Endothelial cell of umbilical vein (primary cell): ENCODE data around the gene ST8SIA1. TPM values are rescaled to one million over a fixed set of nuclear protein-coding genes. Genes with fewer than 3 reads are reported as not detected.

Experiments
- BruUV-seq: library from RNA; stranded (reverse); fragments of 400-500 nt; replicated peaks from 2 replicates; lab custom pipeline; 2021; lab: Mats Ljungman, UMichigan
- CTCF ChIA-PET: fragments of 300-600, 350-600 bp; sonication (Branson Sonifier 250); formaldehyde crosslinking; loops from one replicate; lab custom pipeline; 2021; ENCODE audit warnings: antibody characterized with exemption, inconsistent platforms; lab: Charles Lee
- POLR2A ChIA-PET: fragments of 300-600, 350-600 bp; sonication (Branson Sonifier 250); formaldehyde crosslinking; loops from one replicate; lab custom pipeline; 2021; ENCODE audit warnings: antibody characterized with exemption, inconsistent platforms; lab: Charles Lee
- DNase-seq: peaks from one replicate; pipeline ENCODE4 v3.0.0-alpha.2; 2011; ENCODE audit warnings: low read depth, low spot score
- FAIRE-seq: peaks from 2 replicates; lab custom pipeline; 2011; peaks lifted over from hg19 to GRCh38; lab: Jason Lieb, UNC
- H2AFZ ChIP-seq: 2 replicates; pipeline ENCODE4 v1.6.0; 2012; ENCODE audit warnings: low read depth, low read length, control low read depth, inconsistent platforms
- H3K27ac ChIP-seq: 2 replicates; pipeline ENCODE4 v1.5.1; 2011; ENCODE audit warnings: low read depth, mild to moderate bottlenecking, control low read depth, low read length, moderate library complexity; ENCODE audit not compliant: insufficient read depth
- H3K27me3 ChIP-seq, 2 experiments: 2 replicates each; pipeline versions ENCODE4 v1.6.0 to v1.6.1; 2011; ENCODE audit warnings: low read length in 2 of 2, mixed read lengths in 1 of 2; ENCODE audit not compliant: control insufficient read depth in 2 of 2, insufficient read depth in 2 of 2
- H3K36me3 ChIP-seq, 2 experiments: 2 replicates in 1 of 2; 3 replicates in 1 of 2; pipeline ENCODE4 v1.5.1; 2011; ENCODE audit warnings: low read length in 2 of 2, mild to moderate bottlenecking in 1 of 2, moderate library complexity in 1 of 2; ENCODE audit not compliant: control insufficient read depth in 2 of 2, insufficient read depth in 2 of 2; ENCODE audit errors: extremely low read depth in 1 of 2
- H3K4me1 ChIP-seq: 3 replicates; pipeline ENCODE4 v1.5.1; 2011; ENCODE audit warnings: mild to moderate bottlenecking, low read length; ENCODE audit not compliant: control insufficient read depth, insufficient read depth; ENCODE audit errors: extremely low read depth
- H3K4me2 ChIP-seq: 2 replicates; pipeline ENCODE4 v1.6.1; 2011; ENCODE audit warnings: low read length, control low read depth, mixed read lengths; ENCODE audit not compliant: insufficient read depth
- H3K4me3 ChIP-seq, 3 experiments: fragments of 200-600 bp in 1 of 3; sonication (generic), shearing (Covaris generic) in 1 of 3; replicated peaks in 1 of 3; 2 replicates each; pipeline ENCODE4 v1.5.1; 2011 to 2016; ENCODE audit warnings: control low read depth in 3 of 3, low read length in 3 of 3, mild to moderate bottlenecking in 2 of 3, inconsistent platforms in 1 of 3, low read depth in 1 of 3, moderate library complexity in 1 of 3; ENCODE audit not compliant: insufficient read depth in 1 of 3
- H3K79me2 ChIP-seq: 2 replicates; pipeline ENCODE4 v1.6.0; 2012; ENCODE audit warnings: low read length, inconsistent platforms; ENCODE audit not compliant: control insufficient read depth, insufficient read depth
- H3K9ac ChIP-seq: replicated peaks from 2 replicates; pipeline ENCODE3; 2011; ENCODE audit warnings: low read length, control low read depth; ENCODE audit not compliant: insufficient read depth; ENCODE audit errors: extremely low read depth
- H3K9me1 ChIP-seq: replicated peaks from 3 replicates; pipeline ENCODE4 v1.6.0; 2011; ENCODE audit warnings: mild to moderate bottlenecking, low read length; ENCODE audit not compliant: control insufficient read depth, insufficient read depth; ENCODE audit errors: extremely low read depth
- H3K9me3 ChIP-seq: replicated peaks from 2 replicates; pipeline ENCODE4 v1.5.1; 2012; ENCODE audit warnings: low read length, inconsistent platforms; ENCODE audit not compliant: control insufficient read depth, insufficient read depth
- H4K20me1 ChIP-seq: replicated peaks from 2 replicates; pipeline ENCODE3; 2011; ENCODE audit warnings: mild to moderate bottlenecking, low read length; ENCODE audit not compliant: control insufficient read depth, insufficient read depth; ENCODE audit errors: extremely low read depth
- CTCF ChIP-seq, 2 donors: IDR thresholded peaks; 1 replicate in 1 of 2; 2 replicates in 1 of 2; pipeline ENCODE4 v1.5.1; 2011; ENCODE audit warnings: low read length in 2 of 2, mild to moderate bottlenecking in 2 of 2, moderate library complexity in 2 of 2, control low read depth in 1 of 2, inconsistent platforms in 1 of 2, low read depth in 1 of 2; ENCODE audit not compliant: insufficient read depth in 1 of 2; ENCODE audit errors: extremely low read depth in 1 of 2
- EZH2 ChIP-seq: IDR thresholded peaks from 2 replicates; pipeline ENCODE4 v1.6.1; 2012; ENCODE audit warnings: borderline replicate concordance, low read depth, mild to moderate bottlenecking, moderate library complexity, low read length, inconsistent platforms; ENCODE audit not compliant: severe bottlenecking
- FOS ChIP-seq: IDR thresholded peaks from 2 replicates; pipeline ENCODE4 v1.6.1; 2011; ENCODE audit warnings: mild to moderate bottlenecking, low read length, moderate library complexity, borderline replicate concordance; ENCODE audit not compliant: insufficient read depth
- GATA2 ChIP-seq: IDR thresholded peaks from 2 replicates; pipeline ENCODE4 v1.7.0; 2011; ENCODE audit warnings: low read depth, mild to moderate bottlenecking, moderate library complexity, mixed read lengths, low read length; ENCODE audit not compliant: insufficient read length, insufficient read depth
- JUN ChIP-seq: IDR thresholded peaks from 2 replicates; pipeline ENCODE4 v1.6.1; 2011; ENCODE audit warnings: borderline replicate concordance, low read depth; ENCODE audit not compliant: insufficient read length, insufficient read depth
- MAX ChIP-seq: IDR thresholded peaks from 2 replicates; pipeline ENCODE4 v1.6.1; 2011; ENCODE audit not compliant: insufficient read depth, insufficient read length
- MYC ChIP-seq: IDR thresholded peaks from one replicate; pipeline ENCODE4 v1.6.1; 2011; ENCODE audit warnings: mild to moderate bottlenecking, low read depth, low read length
- POLR2A ChIP-seq: IDR thresholded peaks from 2 replicates; pipeline ENCODE4 v1.6.1; 2012; ENCODE audit warnings: low read depth, mild to moderate bottlenecking, control low read depth, low read length
- POLR2AphosphoS5 ChIP-seq: IDR thresholded peaks from 2 replicates; pipeline ENCODE4 v1.6.1; 2012; ENCODE audit warnings: low read depth, mild to moderate bottlenecking, control low read depth, low read length, moderate library complexity; ENCODE audit not compliant: insufficient read depth
- dilution Hi-C: fragments of 300-500 bp; cut with MboI; formaldehyde crosslinking; loops from one replicate; pipeline ENCODE4 v1.15.0; 2019; ENCODE audit warnings: low sequenced_read_pairs; ENCODE audit not compliant: extremely low pct_ligation_motif_present
- intact Hi-C: fragments of 100-400 bp; cut with micrococcal nuclease; formaldehyde crosslinking; loops from one replicate; pipeline ENCODE4 v1.10.0; 2022
- polyA plus RNA-seq, 4 experiments: library from polyadenylated mRNA; depleted of rRNA in 3 of 4; stranded (reverse) in 3 of 4; unstranded in 1 of 4; fragments of >200 nt; gene quantifications; 2 replicates each; pipeline versions ENCODE4 v1.2.1 to v1.2.3, GENCODE V29; 2011 to 2012; ENCODE audit warnings: missing spikeins in 1 of 4
- total RNA-seq: library from RNA; stranded (reverse); gene quantifications from 2 replicates; pipeline ENCODE4 v1.2.3, GENCODE V29; 2021

The ST8SIA1 gene
- total and polyA plus RNA-seq, 2 donors (not counting 3 experiments of a cell fraction or from before 2014, with no cell fraction given), result not detected

GRCh38 chr12:22264380-22264779, 70.1 kb downstream of the ST8SIA1 start:
- H3K4me3 ChIP-seq, result no peak overlapping the region
- H2AFZ ChIP-seq, result no peak overlapping the region
- H3K9ac ChIP-seq, result no peak overlapping the region
- peaks cover 3% of the 10 kb centered on the region for H3K4me1 ChIP-seq
- intact Hi-C loops (no loop called here), dilution Hi-C loops (no loop called here)
- ChIA-PET POLR2A (no interaction called here), CTCF (no interaction called here)
- no peaks in the 10 kb centered on the region for H4K20me1 ChIP-seq
- H3K9me1 ChIP-seq, result no peaks in the 10 kb centered on the region
- peaks cover 5 to 15% of the 10 kb centered on the region in 2 experiments for H3K27me3 ChIP-seq
- no peak overlapping the region for H3K27ac ChIP-seq
- no peaks in the 10 kb centered on the region for H3K36me3 ChIP-seq
- no peak overlapping the region for H3K4me2 ChIP-seq
- no TSS peak for BruUV-seq
- TF ChIP-seq POLR2A (no peak), GATA2 (no peak), FOS (no peak)
- H3K9me3 ChIP-seq, result no peaks in the 10 kb centered on the region
- no peak for DNase-seq
- no peak for FAIRE-seq
- no peaks in the 10 kb centered on the region for H3K79me2 ChIP-seq

- no peaks in the 10 kb centered on the region for H3K36me3 ChIP-seq
- H3K9me3 ChIP-seq, result no peaks in the 10 kb centered on the region
- CTCF ChIA-PET, result interaction anchor here (0.7 to 1.6 kb wide), 4 partner anchors 20 to 564 kb away, joined by 3 to 6 read pairs (median 4); no protein-coding TSS in a partner anchor
- H2AFZ ChIP-seq, result no peak overlapping the region
- intact Hi-C loops, result no loop called here
- no peaks in the 10 kb centered on the region for H3K4me1 ChIP-seq
- dilution Hi-C loops, result no loop called here
- H3K9me1 ChIP-seq, result no peaks in the 10 kb centered on the region
- H3K27ac ChIP-seq, result no peak overlapping the region
- no peak overlapping the region for H3K4me3 ChIP-seq
- BruUV-seq, result no TSS peak
- TF ChIP-seq POLR2AphosphoS5, result no peak
- no peak for TF ChIP-seq MYC
- TF ChIP-seq FOS, result no peak
- TF ChIP-seq EZH2, result no peak
- TF ChIP-seq MAX, result no peak
- TF ChIP-seq POLR2A, result no peak
- TF ChIP-seq CTCF (IDR thresholded peaks at IDR 0.05; ENCODE audit: extremely low read depth in 1 of 2, insufficient read depth in 1 of 2, low read depth in 1 of 2, low read length in 2 of 2), result no peak
- no peak for TF ChIP-seq JUN
- no peak for TF ChIP-seq GATA2
- no peaks in the 10 kb centered on the region for H3K79me2 ChIP-seq
- H3K4me2 ChIP-seq, result no peak overlapping the region
- DNase-seq (no peak), FAIRE-seq (no peak)
- H3K27me3 ChIP-seq, result peaks cover 10 to 17% of the 10 kb centered on the region in 2 experiments
- POLR2A ChIA-PET, result no interaction called here
- no peaks in the 10 kb centered on the region for H4K20me1 ChIP-seq
- H3K9ac ChIP-seq, result no peak overlapping the region
Measured at GRCh38 chr12:22262309-22262708, 72.2 kb downstream of the ST8SIA1 start.
